Hepatocyte (in vitro differentiated cells): Measurements from ENCODE around the gene CCDC13.

Experiments used
- EZH2 ChIP-seq: fragments of 200-600 bp; sonication (generic); IDR thresholded peaks from 2 replicates; pipeline ENCODE4 v1.6.1; 2016; ENCODE audit warnings: antibody characterized with exemption, mild to moderate bottlenecking, borderline replicate concordance
- TF ChIP-seq, protein P1 (sequence below): fragments of 200-600 bp; sonication (generic); IDR thresholded peaks from 2 replicates; pipeline ENCODE4 v1.5.1; 2016; ENCODE audit warnings: antibody characterized with exemption, mild to moderate bottlenecking; ENCODE audit not compliant: poor library complexity

- TF ChIP-seq, protein P1, sequence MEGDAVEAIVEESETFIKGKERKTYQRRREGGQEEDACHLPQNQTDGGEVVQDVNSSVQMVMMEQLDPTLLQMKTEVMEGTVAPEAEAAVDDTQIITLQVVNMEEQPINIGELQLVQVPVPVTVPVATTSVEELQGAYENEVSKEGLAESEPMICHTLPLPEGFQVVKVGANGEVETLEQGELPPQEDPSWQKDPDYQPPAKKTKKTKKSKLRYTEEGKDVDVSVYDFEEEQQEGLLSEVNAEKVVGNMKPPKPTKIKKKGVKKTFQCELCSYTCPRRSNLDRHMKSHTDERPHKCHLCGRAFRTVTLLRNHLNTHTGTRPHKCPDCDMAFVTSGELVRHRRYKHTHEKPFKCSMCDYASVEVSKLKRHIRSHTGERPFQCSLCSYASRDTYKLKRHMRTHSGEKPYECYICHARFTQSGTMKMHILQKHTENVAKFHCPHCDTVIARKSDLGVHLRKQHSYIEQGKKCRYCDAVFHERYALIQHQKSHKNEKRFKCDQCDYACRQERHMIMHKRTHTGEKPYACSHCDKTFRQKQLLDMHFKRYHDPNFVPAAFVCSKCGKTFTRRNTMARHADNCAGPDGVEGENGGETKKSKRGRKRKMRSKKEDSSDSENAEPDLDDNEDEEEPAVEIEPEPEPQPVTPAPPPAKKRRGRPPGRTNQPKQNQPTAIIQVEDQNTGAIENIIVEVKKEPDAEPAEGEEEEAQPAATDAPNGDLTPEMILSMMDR, result no peak
- no peak for TF ChIP-seq EZH2
These were observed 45.0 kb downstream of the CCDC13 start for GRCh38 chr3:42728056-42728455.
